NCI-H2081 (cell line): ENCODE measurements around the gene CFAP46.
"Not testable (repeated sequence)": the region's sequence is repeated elsewhere in the genome, so short reads cannot be mapped to it uniquely, and the experiment has no call there.

Source experiments
- DNase-seq, 2 experiments: peaks; one replicate each; lab custom pipeline; 2025; lab: John Stamatoyannopoulos, UW

The CFAP46 gene

DNA sequence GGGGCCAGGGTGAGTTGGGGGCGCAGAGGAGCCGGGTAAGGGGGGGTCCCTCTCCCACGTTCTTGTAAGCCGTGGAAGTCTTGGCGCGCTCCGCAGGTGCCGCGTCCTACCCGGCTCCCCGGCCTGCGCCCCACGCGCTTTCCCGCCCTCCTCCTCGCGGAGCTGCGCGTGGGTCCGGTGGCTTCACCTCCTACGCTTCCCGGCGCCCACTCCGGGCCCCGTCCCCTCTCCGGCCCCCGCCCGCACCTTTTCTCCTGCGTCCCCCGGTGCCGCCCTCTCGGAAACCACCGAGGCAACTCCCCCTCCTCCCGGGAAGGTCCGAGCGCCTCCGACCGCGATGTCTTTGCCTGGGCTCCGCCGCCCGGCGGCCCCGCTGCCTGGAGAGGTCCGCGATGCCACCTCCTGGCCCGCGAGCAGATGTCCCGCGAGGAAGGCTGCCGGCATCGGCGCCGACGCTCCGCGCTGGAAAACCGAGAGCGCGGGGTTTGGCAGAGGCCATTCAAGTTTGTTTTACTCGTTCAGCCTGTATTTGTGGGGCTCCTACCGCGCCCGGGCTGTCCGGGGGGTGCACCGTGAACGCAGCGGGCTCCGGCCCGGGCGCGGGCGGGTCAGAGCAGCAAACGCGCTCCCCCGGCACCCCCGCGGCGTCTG lies 154.1 kb downstream of the CFAP46 start:
- no peak for DNase-seq

DNA sequence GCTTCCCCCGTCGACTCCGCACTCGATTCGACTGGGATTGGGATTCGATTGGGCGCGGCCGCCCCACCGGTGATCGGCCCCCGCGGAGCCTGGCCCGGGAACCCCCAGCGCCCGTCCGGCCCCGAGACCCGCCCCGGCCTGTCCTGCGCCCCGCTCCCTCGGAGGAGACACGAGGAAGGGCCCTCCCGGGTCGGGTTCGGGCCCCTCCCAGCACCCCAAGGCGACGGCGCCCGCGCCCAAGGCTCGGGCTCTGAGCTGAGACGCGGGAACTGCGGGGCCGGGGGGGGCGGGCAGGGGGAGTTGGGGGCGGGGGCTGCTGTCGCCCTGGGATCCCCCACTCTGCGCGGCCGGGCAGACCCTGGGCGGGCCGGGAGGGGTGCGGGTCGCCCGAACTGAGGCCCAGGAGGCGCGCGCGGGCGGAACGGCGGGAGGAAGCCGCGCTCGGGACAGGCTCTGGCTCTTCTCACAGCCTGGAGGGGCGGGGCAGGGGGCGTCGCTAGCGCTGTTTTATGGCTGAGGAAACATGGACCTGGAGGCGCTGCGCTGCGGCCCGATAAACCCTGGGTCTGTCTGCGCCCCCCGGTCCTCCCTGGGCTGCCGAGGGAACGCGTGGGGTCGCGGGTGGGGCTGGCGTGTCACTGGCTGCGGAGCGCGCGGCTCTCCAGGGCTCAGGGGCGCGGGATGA lies 154.7 kb downstream of the CFAP46 start:
- no peak for DNase-seq

DNA sequence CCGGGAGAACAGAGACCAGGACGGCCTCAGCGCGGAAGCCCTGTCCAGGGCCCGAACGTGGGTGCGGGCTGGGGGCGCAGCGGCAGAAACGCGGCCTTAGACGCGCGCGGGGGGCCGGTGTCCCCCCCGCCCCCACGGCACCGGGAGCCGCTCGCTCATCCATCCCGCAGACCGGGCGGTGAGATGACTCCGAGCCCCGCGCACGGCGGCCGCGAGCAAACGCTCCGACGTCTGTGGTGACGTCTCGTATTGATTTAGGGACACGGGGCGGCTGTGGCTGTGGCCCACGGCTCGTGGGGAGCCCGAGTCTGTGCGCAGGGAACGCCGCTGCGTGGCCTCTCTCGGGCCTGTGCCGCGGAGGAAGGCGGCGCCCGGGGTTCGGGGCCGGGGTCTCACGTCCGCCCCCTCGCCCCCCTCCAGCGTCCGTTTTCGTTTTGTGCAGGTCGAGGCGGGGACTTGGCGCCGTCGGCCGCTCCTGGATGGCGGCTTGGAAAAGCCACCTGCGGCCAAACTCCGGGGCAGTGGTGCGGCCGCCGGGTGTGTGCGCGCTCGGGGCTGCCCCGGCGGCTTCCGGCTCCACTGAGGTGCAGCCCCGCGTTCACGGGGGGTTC lies 155.4 kb downstream of the CFAP46 start:
- no peak for DNase-seq

DNA sequence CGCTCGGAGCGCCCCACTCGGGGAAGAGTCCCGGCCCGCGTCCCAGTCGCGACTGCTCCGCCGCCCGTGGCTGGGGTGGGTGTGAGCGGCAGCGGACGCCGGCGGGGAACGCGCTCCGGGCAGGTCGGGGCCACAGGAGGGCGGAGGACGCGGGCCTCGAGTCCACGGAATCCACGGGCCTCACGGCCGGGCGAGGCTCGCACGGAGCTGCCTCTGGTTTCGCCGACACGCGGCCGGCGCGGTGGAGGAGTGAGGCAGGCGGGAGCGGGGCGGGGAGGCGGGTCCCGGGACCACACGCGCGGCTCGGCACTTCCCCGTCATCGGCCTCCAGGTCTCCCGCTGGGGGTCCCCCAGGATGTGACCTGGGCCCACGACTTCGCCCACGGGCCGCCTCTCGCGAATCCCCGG lies 155.9 kb downstream of the CFAP46 start:
- no peak for DNase-seq

DNA sequence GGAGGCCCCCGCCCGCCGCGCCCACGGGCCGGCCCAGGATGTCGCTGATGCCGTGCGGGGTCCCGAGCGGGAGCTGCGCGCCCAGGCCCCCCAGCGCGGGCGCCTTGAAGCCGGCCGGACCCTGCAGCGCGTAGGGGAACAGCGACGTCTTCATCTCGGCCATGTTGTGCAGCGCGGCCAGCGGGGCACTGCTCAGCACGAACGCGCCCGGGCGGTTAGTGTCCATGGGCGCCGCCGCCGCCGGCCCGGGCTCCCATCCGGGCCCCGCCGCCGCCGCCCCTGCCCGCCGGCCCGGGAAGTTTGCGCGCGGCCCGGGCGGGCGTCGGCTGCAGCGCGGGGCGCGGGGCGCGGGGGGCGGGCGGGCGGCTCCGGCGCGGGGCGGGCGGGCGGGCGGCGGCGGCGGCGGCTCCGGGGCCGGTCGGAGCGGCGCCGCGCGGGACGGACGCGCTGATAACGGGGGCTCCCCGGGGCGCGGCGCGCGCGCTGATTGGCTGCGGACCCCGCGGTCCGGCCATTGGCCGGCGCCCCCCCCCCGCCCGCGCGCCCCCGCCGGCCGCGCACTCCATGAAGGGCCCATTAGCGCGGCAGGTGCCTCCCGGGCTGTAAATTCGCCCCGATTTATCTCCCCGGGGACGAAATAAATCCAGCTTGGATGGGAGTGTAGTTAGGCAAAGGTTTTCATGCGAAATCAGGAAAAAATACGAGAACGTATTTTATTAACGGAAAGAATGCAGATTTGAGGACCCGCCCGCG lies 156.5 kb downstream of the CFAP46 start, which contains the start of gene NKX6-2:
NKX6-2 (minus strand) TSS at position 425 of the 753 bp plus-strand sequence; CDS start at position 226, 199 bp downstream.
- no peak for DNase-seq

DNA sequence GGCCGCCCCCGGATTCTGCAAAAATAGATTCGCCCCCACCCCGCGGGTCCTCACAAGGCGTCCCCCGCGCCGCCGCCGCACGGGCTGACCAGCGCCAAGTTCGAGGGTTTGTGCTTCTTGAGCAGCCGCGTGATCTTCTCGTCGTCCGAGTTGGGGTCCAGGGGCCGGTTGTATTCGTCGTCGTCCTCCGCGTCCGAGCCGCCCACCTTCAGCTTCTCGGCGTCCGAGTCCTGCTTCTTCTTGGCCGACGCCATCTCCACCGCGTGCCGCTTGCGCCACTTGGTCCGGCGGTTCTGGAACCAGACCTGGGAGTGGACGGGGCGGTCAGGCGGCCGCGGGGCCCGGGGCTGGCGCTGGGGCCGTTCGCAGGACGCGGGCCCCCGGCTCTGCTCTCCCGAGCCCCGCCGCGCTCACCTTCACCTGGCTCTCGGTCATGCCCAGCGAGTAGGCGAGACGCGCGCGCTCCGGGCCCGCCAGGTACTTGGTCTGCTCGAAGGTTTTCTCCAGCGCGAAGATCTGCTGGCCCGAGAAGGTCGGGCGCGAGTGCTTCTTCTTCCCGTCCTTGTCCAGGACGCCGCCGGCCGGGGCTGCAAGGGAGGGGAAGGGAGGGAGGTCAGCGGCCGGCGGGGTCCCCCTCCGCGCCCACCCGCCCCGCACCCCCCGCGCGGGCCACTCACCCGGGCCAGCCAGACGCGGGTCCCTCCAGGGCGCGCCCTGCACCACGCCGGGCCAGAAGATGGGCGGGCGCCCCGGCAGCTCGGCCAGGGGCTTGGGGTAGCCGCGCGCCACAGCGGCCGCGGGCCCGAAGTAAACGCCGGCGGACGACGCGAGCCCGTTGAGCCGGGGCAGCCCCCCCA lies 157.3 kb downstream of the CFAP46 start:
- DNase-seq: no peak

DNA sequence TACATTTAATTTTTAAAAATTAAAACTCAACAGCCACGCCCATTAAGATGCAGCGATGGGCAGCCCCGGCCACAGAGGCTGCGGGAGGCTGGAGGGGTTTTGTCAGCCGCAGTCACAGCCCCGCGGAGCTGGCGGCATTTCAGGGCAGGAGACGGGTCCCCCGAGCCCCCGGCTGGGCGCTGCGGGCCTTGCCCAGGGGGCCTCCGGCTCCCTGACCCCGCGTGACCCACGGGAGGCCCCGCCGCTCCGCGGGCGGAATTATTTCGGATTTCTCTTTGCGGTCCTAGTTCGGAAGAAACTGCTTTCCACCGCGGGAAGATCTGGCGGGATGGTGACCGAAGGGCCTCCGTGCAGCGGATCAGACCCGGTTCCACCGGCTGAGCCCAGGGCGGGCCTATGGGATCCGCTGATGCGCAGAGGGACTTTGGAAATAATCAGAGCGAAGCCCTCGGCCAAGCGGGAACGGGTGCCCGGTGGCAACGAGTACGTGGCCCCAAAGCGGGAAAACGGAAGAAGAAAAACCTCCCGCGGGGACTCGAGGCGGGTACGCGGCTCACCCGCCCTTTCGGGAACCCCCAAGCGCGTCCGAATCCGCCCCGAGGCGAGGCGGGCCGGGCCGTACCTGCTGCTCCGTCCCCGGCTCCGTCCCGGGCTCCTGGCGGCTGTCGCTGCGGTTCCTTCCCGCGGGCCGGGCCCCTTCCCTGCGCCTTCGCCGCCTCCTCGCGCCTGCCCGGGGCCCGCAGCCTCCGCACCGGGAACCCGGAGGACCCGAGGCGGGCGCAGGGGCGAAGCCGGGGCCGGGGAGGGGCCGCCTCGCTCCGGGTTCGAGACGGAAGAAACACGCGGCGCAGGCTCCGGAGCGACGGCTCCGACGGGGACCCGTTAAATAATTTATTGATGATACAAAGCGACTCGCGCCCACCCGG lies 158.2 kb downstream of the CFAP46 start:
- no peak for DNase-seq

DNA sequence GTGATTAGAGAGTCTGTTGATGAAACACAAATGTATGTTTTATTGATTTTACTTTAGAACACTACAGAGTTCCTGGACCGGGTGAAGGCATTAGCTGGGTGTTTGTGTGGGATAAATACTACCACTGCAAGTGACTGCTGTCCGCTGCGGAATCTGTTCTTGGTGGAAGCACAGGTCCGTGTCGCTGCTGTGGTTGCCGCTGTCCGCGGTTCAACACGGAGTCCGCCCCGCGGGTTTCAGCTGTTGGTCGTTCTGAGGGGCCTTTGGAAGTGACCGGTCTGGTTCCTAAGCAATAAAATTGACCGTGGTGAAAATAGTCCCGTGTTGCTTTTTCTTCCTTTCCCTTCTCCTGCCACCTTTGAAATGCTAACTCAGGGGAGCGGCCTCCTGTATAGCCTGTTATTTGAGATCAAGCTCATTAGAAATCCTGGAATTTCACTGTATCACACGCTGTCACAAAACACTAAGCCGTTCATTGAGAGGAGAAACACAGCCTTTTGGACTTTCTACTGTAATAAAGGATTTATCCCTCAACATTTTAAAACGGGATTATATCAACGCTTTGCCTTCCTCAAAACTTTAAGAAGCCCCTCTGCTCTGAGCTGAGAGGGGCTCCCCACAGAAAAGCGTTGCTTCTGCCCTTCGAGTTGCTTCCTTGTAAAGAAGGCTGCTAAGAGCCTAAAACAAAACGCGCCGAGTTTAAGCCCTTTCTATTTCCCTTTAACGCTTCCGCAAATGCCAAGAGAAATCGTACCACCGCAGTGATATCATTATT lies 159.0 kb downstream of the CFAP46 start:
- DNase-seq: no peak

DNA sequence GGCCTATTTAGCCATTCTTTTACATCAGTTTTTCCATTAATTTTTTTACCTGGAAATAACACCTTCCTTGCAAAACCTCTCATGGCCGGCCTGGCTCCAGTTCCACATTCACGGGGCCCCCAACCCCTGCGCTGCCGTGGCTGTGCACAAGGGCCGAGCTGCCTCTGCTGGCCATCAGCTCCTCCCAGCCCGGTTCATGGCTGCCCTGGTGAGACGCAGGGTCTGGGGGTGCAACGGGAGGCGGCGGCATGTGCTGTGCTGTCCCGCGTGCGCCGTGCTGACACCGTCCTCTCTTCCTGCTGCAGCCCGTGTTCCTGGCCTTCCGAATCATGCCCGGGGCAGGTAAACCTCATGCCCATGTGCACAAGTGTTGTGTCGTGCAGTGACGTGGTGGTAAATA lies 160.8 kb downstream of the CFAP46 start:
- no peak for DNase-seq

DNA sequence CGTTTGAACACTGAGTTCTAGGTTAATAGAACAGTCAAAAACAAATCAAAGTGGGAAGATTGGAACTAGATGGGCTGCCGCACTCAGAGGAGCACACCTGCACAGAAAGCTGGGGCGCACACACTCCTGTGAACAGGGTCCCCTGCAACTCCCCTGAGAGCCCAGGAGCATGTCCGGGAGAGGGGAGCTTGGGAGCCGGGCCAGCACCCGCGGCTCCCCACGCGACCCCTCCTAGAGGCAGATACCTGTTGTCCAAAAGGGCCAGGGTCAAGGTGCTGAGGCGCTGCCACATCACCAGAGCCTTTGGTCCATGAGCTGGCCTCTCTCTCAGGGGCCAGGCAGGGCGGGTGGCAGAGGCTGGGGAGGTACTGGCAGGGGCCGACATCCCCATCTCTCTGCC lies 162.0 kb downstream of the CFAP46 start:
- DNase-seq: no peak

DNA sequence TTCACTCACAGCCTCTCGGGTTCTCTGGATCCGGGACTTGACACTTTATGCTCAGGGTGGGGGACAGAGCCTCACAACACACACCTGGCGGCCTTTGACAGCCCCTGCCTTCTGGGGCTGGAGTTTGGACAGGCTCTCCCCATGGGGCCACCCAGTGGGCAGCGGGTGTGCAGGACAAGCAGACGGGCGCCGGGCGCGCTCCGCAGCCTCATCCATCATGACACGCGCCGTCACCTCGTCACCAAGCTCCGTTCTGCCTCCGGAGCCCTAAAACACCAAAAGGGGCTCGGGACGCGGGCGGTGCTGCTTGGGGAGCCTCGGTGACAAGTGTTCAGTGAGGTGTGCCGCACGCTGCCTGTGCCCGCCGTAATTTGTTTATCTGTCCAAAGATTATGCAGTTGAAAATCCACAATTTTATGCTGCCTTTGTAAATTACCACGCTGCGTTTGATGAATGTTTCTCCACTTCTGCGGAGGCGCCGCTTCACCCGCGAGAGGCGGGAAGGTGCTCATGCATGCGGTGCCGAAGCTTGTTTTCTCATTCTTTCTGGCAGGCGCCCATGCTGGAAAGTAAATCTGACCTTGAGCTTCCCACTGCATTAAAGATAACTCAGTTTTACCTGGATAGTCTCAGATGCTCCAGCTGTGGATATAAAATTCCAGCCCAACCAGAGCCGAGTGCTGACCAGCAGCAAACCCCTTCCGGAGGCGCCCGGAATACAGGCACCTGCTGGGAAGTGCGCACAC lies 162.6 kb downstream of the CFAP46 start:
- no peak for DNase-seq

DNA sequence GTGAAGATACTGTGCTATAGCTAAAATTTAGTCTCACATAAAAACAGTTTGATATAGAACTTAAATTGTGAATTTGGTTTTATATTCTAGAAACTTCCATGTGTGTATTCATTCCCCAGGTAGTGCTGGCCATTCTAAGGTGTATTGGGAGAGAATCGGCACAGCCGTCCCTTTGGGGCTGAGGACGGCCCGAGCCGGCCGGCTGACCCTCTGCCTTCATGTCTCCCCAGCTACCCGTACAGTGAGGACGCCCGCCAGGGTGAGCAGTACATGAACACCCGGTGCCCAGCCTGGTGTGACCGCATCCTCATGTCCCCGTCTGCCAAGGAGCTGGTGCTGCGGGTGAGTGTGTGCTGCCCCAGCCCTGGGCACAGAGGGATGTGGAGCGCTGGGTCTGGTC lies 164.9 kb downstream of the CFAP46 start:
- DNase-seq: no peak

DNA sequence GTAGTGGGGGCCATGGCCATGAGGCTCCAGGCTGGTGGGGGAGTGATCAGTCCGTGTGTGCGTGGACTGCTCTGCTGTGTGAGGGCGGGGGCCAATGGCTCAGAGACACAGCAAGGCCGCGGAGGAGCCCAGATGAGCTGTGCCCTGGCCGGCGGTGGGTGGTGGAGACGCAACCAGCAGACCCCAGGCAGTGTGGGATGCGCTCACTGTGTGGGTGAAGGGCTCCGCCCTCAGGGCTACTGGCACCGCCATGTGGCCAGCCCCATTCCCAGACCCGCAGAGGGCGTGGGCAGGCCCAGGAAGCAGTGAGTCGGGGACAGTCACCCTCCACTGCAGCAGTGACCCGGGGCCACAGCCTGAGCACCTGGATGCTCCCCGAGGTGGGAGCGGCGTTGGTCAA lies 165.5 kb downstream of the CFAP46 start:
- no peak for DNase-seq

DNA sequence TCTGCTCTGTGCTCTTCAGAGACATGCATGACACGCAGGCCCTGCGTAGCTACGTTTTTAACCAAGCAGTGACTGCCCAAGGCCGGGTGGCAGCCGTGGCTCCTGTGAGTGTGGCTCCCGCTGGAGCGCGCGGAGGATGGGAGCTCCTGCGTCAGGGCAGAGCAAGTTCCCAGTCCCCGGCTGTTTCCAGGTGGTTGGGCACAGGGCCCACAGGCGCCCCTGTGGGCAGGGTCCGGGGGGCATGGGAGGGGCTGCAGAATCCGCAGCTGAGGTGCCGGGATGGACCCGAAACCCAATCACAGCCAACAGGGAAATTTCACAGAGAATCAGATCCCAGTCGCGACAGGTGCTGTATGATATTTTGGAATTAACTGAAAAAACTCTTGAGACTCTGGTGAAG lies 166.2 kb downstream of the CFAP46 start:
- DNase-seq: no peak

DNA sequence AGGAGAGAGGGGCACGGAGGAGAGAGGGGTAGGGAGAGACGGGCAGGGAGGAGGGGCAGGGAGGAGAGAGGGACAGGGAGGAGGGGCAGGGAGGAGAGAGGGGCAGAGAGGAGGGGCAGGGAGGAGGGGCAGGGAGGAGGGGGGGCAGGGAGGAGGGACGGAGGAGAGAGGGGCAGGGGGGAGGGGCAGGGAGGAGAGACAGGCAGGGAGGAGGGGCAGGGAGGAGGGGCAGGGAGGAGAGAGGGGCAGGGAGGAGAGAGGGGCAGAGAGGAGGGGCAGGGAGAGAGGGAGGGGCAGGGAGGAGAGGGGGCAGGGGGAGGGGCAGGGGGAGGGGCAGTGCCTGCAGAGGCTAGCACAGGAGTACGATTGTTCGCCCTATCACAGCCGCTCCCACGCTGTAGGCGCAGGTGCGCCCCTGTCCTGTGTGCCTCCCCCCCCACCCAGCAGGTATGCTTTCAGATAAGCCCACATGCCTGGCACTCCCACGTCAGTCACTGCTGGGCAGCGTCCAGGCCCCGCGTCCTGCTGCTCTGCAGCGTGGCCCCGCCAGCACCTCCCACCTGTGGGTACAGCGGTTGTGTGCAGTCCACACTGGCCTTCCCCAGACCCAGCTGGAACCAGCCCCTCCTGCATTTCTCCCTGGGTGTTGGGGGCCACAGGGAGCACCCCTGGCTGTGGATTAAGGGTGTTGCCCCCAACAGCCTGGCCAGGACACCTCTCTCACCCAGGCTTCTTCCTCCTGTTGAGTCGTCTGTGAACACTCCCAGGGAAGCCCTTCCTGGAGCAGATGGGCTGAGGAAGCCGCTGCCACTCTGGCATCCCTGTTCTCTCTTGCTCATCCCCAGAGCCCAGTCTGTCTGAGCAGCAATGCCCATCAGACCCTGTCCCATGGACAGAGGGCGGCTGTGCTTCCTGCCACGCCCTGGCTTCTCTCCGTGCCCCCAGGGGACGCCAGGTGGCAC lies 167.2 kb downstream of the CFAP46 start:
- no peak for DNase-seq

DNA sequence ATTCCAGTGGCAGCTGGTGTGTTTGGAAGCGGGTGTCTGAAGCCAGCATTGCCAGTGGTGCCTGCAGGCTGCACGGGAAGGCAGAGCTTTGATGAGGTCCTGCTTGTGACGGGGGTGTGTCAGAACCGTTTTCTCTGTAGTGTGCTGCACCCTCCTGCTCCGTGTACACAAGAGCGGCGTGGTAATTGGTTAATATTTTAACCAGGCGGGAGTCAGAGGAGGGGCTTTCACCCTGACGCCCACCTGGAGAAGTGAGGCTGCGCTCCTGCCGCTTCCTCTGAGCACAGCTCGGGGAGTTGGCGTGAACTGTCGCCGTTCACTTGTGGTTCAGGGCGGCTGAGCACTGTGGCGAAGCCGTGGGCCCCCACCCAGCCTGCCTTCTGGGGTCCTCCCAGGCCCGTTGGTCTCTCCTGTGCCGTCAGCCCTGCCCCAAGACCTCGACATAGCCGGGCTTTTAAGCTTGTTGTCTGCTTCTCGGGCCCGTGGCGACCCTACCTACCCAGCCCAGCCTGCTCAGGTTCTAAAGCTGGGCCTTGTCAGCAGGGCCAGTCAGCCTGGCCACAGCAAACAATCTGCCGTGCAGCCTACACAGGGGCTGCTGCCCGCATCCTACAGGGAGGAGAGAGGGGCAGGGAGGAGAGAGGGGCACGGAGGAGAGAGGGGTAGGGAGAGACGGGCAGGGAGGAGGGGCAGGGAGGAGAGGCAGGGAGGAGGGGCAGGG lies 168.0 kb downstream of the CFAP46 start:
- no peak for DNase-seq

DNA sequence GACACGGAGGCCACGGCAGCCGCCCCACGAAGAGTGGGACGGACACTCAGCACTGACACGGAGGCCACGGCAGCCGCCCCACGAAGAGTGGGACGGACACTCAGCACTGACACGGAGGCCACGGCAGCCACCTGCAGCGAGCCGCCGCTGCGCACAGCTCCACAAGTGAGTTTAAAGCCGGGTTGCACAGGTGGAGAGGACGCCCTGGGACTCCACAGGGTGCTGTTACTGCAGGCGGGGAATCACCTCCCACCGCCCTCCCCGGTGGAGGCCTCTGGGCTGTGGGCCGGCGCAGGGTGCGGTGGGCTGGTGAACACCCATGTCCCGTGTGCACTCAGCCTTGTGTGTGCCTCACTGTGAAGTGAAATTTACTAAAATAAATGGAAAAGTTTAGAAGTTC lies 169.6 kb downstream of the CFAP46 start:
- not testable (repeated sequence) for DNase-seq
